Lung (tissue), 12 donors: ENCODE measurements around the gene TBL2. TPM values are rescaled to one million over a fixed set of nuclear protein-coding genes. Genes with fewer than 3 reads are reported as not detected.
A peak's percentile ranks its signal among the peaks of the same experiment; 100 is the strongest.

Source experiments
- ATAC-seq: fragments of 200-7000 bp; cut with Tn5 transposase; one replicate; pipeline ENCODE4 v1.9.1; 2020; ENCODE audit warnings: moderate number of reproducible peaks; ENCODE audit not compliant: insufficient read depth, low FRiP score
- DNase-seq, 3 donors: peaks; one replicate each; pipeline ENCODE4 v3.0.0-alpha.2; 2013 to 2017
- H3K27ac ChIP-seq, 2 donors: one replicate each; pipeline ENCODE4 v1.5.1; 2013; ENCODE audit warnings: mild to moderate bottlenecking in 2 of 2, moderate library complexity in 2 of 2, control low read depth in 1 of 2, inconsistent platforms in 1 of 2, low read depth in 1 of 2, low read length in 1 of 2
- H3K27me3 ChIP-seq, 3 donors: one replicate each; pipeline ENCODE4 v1.5.1; 2013; ENCODE audit warnings: low read length in 2 of 3; ENCODE audit not compliant: control insufficient read depth in 3 of 3, insufficient read depth in 3 of 3
- H3K36me3 ChIP-seq, 4 donors: one replicate each; pipeline ENCODE4 v1.5.1; 2013; ENCODE audit warnings: low read length in 4 of 4, mild to moderate bottlenecking in 1 of 4, moderate library complexity in 1 of 4; ENCODE audit not compliant: control insufficient read depth in 4 of 4, insufficient read depth in 4 of 4
- H3K4me1 ChIP-seq, 5 donors: one replicate each; pipeline ENCODE4 v1.5.1; 2013; ENCODE audit warnings: low read length in 5 of 5, mild to moderate bottlenecking in 2 of 5, moderate library complexity in 1 of 5; ENCODE audit not compliant: control insufficient read depth in 5 of 5, insufficient read depth in 5 of 5
- H3K4me3 ChIP-seq: one replicate; pipeline ENCODE4 v1.5.1; 2013; ENCODE audit warnings: mild to moderate bottlenecking, control low read depth, moderate library complexity
- H3K9ac ChIP-seq, 2 donors: one replicate each; pipeline ENCODE4 v1.5.1; 2013; ENCODE audit warnings: low read length in 2 of 2, control low read depth in 1 of 2; ENCODE audit not compliant: insufficient read depth in 1 of 2
- H3K9me3 ChIP-seq, 4 donors: one replicate each; pipeline ENCODE4 v1.5.1; 2013; ENCODE audit warnings: low read length in 3 of 4, mild to moderate bottlenecking in 1 of 4, moderate library complexity in 1 of 4; ENCODE audit not compliant: control insufficient read depth in 4 of 4, insufficient read depth in 3 of 4
- CTCF ChIP-seq: IDR thresholded peaks from 2 replicates; pipeline ENCODE4 v1.5.1; 2012; ENCODE audit warnings: mild to moderate bottlenecking; ENCODE audit errors: control extremely low read depth, extremely low read depth
- WGBS, 2 donors: extraction: QIAGEN DNeasy Blood & Tissue Kit; methylation state at CpG; one replicate each; pipeline ENCODE4 v1.1.7; 2013; 5-methylcytosine and 5-hydroxymethylcytosine counted together
- polyA plus RNA-seq, 2 donors: library from polyadenylated mRNA; stranded (reverse); fragments of 200-250 nt; gene quantifications; one replicate each; pipeline ENCODE4 v1.2.1, GENCODE V29; 2013
- total RNA-seq, 2 donors: library from RNA; depleted of rRNA in 1 of 2; stranded (reverse); fragments of >200 nt in 1 of 2; gene quantifications; one replicate each; pipeline ENCODE4 v1.2.1, GENCODE V29; 2014 to 2021
- donor health status: control.
- donor health status: control.
- donor health status: Bipolar disorder and iron deficiency.
- donor health status: healthy.
- donor health status: DM: yes; HTN: yes; CAD: no.

The TBL2 gene
- total and polyA plus RNA-seq, 4 donors: 12.8 to 49.2 (median 43.9) TPM

GRCh38 chr7:73624669-73625001 lies 46.3 kb upstream of the TBL2 start:
- Histone ChIP-seq H3K9me3 (no peaks in the 10 kb centered on the region), H3K9ac (no peak overlapping the region), H3K27ac (no peak overlapping the region), H3K4me3 (no peak overlapping the region), H3K36me3 (no peaks in the 10 kb centered on the region), H3K27me3 (peaks cover 4 to 49% (median 17%) of the 10 kb centered on the region in 3 donors), H3K4me1 (peaks cover 0 to 12% (median 7%) of the 10 kb centered on the region in 5 donors)
- no peak for ATAC-seq
- WGBS, 2 donors: 40 to 46% methylated on average over 9 of the region's 9 CpGs
- no peak for TF ChIP-seq CTCF
- no peak for DNase-seq

DNA sequence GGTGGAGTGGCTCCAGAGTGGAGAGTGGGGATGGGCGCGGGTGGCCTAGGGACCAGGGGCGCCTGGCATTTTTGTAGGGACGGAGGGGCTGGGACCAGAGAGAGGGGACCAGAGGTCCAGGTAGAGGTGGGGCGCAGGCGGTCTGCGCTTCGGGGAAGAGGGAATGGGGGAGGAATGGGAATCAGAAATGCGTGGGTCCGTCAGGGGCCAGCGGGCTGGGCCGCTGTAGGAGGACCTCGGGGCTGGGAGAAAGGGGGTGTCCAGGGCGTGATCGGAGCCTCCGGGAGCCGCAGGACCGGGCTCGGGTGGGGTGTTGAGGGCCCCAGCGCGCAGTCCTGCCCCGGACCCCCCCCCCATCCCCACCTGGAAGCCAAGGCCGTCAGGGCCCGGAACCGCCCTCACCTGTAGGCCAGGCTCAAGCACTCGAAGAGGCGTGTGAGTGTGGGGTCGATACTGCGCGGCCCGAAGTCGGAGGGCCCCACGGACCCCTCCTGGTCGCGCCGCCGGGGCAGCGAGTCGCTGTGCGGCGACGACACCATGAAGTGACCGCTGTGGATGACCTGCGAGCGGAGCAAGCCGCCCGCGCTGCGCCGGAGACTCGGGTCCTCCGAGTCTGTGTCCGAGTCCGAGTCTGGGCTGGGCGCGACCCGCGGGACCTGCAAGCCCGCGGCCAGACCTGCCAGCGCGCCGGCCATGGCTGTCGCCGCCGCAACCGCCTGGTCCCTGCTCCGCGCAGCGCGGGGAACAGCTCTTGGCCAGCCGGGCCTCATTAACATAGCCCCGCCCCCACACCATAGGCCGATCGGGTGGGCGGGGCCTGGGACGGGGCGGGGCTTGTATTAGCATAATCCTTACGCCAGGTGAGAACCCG lies 45.7 kb upstream of the TBL2 start, which contains the start of gene MLXIPL:
MLXIPL (minus strand) TSS at position 725 of the 871 bp plus-strand sequence; CDS start at position 695, 30 bp downstream.
- Histone ChIP-seq H3K9ac (no peak within 1 kb of the TSS), H3K27ac (no peak within 1 kb of the TSS), H3K9me3 (no peaks in the 10 kb centered on the region), H3K4me1 (peaks cover 0 to 12% (median 7%) of the 10 kb centered on the region in 5 donors), H3K27me3 (peaks cover 4 to 49% (median 17%) of the 10 kb centered on the region in 3 donors), H3K36me3 (no peaks in the 10 kb centered on the region), H3K4me3 (peak within 1 kb of the TSS; percentile 62)
- TF ChIP-seq CTCF: no peak
- WGBS, 2 donors: 2 to 3% methylated on average over 69 to 78 of the region's 80 CpGs
- ATAC-seq (peak; percentile 94), DNase-seq (peak; percentile 59 to 72 (median 67))

- H3K9ac ChIP-seq: no peak overlapping the region
- WGBS, 2 donors: 4% methylated on average over 53 to 58 of the region's 58 CpGs
- no peaks in the 10 kb centered on the region for H3K9me3 ChIP-seq
- ATAC-seq: no peak
- DNase-seq: no peak
- H3K4me1 ChIP-seq: peaks cover 0 to 12% (median 7%) of the 10 kb centered on the region in 5 donors
- no peak for TF ChIP-seq CTCF
- no peak overlapping the region for H3K27ac ChIP-seq
- no peaks in the 10 kb centered on the region for H3K36me3 ChIP-seq
- H3K4me3 ChIP-seq: peak overlapping the region; percentile 17
- peaks cover 4 to 46% (median 17%) of the 10 kb centered on the region in 3 donors for H3K27me3 ChIP-seq
Measured at GRCh38 chr7:73622909-73623797, 44.8 kb upstream of the TBL2 start.
